HG03175 (cell line): Measurements from ENCODE around the gene TMED8.
"Not testable (repeated sequence)": the region's sequence is repeated elsewhere in the genome, so short reads cannot be mapped to it uniquely, and the experiment has no call there.

Experiments
- ATAC-seq: cut with Tn5 transposase; IDR thresholded peaks from one replicate; pipeline ENCODE4 v1.9.1; 2021; ENCODE audit warnings: mild to moderate bottlenecking, moderate library complexity; ENCODE audit not compliant: unreplicated experiment

The TMED8 gene

GRCh38 chr14:77323571-77323970 is 53.3 kb downstream of the TMED8 start:
- no peak for ATAC-seq

DNA sequence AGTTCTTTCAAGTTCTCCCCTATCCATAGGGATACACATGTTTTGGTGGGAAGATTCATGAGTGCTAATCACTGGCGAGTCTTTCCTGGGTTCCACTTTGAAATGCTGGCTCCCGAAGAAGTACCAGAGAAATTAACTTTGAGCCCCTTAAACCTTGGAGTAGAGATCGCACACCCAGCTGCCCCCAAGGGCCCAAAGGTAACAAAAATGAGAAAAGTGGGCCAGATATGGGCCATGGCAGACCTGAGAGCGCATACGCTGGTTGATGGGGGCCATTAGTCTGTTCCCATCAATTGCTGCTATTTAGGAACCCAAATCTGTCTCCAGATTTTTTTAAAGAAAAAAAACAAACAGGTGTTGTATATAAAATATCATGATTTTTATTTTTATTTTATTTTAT is 53.9 kb downstream of the TMED8 start:
- no peak for ATAC-seq

GRCh38 chr14:77322250-77322902 is 54.5 kb downstream of the TMED8 start:
- ATAC-seq: no peak

DNA sequence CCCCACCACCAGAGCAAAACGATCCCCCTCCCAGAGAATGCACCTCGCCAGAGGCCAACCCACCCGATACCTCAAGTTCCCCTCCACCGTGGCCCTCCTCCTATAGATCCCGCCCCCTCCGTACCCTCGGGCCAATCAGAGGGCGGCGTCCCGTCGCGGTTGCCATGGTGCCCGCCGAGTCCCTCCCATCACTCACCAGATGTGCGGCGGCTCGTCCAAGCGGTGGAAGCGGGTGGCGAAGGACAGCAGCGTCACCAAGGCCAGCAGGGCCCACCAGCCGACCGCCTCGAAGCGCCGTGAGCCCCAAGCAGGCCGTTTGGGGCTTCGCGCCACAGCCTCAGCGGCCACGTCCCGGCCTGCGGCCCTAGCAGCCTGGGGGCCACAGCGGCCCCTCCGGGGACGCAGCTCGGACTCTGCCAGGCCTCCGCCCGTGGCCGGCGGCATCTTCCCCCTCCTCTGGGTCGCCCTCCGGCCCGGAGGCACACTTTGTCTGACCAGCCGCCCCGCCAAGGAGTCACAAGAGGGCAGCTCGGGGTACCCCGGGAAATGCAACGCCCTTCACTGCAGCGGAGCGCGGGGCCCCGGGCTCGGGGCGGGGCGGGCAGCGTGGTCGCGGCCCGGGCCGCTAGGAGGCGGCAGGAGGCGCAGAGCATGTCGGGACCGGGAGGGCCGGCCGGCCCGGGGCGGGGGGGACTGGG is 56.5 kb downstream of the TMED8 start, which contains the start of gene POMT2:
TSS of gene POMT2 (minus strand) at position 646 of the 698 bp plus-strand sequence. CDS start at position 444, 202 bp downstream.
- peak; percentile 70 for ATAC-seq

DNA sequence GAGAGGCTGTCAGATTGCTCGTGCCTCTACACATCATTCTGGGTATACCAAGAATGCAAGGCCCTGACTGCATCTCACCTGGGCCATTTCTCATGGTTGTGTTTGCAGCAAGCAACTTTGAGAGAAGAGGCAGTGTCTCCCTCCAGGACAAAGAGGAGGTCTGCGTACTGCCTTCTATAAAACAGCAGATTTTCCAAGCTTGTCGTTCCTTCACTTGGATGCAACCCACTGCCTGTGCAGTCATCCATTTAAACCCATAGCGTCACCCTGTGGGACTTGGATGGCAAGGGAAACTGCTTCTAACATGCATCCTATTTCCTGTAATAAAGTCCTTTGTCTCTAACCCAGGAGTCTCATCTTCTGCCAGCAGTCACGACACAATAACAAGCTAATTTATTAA is 57.5 kb downstream of the TMED8 start:
- ATAC-seq: no peak

DNA sequence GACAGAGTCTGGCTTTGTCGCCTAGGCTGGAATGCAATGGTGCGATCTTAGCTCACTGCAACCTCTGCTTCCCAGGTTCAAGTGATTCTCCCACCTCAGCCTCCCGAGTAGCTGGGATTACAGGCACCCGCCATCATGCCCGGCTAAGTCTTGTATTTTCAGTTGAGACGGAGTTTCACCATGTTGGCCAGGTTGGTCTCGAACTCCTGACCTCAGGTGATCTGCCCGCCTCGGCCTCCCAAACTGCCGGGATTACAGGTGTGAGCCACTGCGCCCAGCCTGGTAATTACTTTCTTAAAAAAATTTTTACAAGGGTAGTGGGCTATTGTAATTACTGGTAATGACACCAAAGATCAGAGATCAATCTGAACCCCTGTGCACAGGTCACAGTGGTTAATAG is 58.1 kb downstream of the TMED8 start:
- ATAC-seq: not testable (repeated sequence)

DNA sequence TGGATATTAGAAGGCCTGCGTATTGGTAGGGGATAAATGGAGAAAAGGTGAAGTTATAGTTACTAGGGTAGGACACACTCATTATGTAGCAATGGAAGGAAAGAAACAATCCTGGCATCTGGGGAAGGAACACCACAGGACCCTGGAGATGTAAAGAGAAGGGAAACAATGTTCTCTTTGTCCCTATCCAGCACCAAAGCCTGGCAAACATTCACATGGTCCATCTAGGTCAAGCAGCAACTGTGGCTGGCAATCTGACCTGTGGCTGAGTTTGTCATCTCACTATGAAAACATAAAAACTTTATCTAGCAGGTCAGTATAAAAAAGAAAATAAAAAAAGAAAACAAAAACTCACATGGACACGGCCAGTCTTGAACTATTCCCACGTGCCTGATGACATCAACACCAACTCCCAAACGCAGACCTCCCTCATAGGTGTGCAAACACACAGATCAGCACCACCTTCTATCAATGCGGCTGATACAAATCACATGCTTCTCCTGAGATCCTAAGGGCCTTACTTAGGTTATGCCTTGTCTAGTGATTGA is 58.8 kb downstream of the TMED8 start:
- no peak for ATAC-seq

DNA sequence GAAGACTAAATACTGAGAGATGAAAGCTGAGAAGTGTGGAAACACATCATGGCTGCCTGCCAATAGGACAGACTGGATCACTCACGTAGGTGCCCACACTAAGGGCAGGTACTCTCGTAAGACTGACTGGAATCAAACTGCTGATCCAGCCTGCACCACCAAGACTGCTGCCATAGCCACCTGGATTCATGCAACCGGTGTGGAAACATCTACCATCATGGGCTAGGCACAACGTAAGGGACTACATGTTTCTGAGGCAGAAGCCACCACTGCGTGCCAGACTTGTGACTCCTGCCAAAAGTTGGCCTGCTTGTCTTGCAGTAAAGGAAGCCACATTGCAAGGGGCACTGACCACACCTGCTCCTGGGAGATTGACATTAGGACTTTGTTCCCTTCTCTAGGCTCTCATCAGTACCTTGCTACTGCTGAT is 60.0 kb downstream of the TMED8 start:
- no peak for ATAC-seq

- no peak for ATAC-seq
Measured at GRCh38 chr14:77316195-77316505, 60.7 kb downstream of the TMED8 start.

DNA sequence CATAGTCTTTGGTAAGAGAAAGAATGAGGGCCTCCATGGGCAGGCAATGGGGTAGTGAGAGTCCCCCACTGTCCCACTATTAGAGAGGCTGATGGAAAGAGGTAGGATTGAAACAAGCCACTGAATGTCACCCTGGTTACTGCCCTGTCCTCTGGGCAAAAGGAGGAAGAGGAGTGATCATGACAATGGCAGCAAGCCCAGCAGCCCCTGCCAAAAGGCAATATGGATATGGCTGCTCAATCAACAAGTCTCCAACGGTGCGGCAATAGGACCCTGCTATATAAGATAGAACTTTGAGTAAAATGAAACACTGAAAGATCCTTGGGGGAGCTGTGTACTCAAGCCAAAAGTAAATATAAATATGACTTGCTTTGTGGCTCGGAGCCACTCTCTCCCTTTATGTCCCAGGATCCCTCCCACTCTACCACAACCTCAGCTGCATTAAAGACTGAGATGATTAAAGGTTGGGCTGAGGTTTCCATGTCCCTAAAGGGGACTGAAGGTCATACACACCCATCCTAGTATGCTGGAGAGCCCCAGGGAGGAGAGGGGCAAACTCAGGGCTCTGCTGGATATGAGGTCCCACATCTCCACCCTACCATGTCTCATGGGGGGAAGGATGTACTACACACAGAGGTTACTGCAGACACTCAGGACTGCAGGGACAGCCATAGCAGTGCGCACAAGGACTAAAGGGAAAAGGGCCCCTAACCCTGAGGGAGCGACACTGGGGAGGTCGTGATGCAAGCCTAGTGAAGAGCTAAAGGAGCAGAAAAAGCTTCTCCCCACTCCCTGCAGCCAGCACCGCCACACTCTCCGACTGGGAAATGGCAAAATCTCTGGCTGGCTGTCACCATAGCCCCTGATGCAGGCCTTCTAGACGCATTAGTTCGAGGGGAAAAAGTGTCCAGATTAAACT is 62.1 kb downstream of the TMED8 start:
- ATAC-seq: no peak

- ATAC-seq: no peak
Measured at GRCh38 chr14:77314043-77314442, 62.9 kb downstream of the TMED8 start.

DNA sequence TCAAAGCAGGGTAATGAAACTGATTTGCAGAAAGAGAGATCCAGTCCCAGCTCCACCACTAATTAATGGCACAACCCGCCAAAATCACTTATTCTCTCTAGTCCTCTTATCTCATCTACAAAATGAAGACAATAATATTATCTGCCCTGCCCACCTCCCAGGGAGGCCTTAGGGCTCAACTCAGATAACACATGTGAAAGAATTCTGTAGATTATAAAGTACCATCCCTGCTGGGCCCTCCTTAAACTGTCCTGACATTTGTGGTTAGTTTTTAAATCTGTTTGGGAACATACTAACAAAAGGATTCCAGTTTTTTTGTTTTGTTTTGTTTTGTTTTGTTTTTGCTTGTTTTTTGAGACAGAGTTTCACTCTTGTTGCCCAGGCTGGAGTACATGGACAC is 63.5 kb downstream of the TMED8 start:
- no peak for ATAC-seq

GRCh38 chr14:77311217-77311616 is 65.7 kb downstream of the TMED8 start:
- no peak for ATAC-seq

DNA sequence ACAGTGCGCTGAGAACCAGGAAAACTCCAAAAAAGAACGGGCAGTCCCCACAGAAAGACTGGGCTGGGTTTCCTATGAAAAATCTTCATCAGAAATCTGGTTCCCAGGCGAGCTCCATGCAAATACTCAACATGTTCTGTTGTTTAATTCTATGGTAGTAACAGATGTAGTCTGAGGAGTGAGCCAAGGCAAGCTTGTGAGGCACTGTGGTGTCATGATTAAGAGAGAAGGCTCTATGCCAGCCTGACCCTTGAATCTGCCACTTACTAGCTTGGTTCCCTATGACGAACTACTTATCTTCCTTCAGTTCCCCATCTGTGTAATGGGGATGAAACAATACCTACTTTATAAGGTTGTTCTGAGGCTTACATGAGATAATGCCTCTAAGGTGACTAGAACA is 66.9 kb downstream of the TMED8 start:
- ATAC-seq: no peak

GRCh38 chr14:77309131-77309530 is 67.8 kb downstream of the TMED8 start:
- no peak for ATAC-seq

DNA sequence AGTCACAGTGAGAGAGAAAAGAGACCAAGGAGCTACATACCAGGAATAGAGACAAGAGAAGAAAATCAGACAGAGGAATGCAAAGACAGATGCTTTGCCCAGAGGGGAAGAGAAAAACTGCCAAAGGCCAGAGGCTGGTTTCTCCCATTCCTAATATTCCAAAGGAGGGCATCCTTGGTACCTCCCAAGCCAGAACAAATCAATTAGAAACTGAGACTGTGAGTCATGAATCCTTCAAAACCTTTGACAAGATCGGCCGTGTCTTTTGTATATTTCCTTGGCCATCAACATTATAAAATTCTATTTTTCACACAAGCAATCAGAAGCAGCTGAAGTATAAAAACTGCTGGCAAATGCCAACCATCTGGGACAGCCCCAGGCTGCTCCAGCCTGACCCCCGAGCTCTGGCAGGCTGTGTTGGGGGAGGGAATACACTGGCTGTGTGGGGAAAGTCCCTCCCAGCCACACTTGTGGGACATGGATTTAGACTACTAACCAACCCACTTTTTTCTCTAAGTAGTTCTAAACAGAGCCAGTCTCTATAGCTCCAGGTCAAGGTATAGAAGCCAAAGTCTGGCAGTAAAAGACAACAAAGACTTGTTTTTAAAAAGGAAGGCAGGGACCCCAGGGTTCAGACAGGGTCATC is 69.9 kb downstream of the TMED8 start:
- ATAC-seq: no peak

- ATAC-seq: no peak
Measured at GRCh38 chr14:77306416-77306815, 70.5 kb downstream of the TMED8 start.

DNA sequence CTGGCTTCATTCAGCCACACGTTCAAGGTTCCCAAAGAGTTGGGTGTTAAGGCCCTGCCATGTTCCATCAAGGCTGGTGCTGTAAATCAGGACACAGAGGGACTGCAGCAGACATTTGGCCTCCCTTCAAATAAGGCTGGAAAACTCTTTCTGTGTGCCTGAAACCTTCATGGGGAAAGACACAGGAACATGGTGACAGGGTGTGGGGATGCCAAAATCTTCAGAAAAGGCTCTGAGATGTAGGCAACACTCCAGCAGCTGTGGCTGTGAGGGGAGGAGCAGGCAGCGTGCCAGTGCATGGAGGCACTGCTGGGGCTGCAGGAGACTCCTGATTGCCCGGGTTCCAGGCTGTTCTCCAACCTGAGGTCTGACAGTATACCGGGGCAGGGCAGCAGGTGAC is 71.2 kb downstream of the TMED8 start:
- no peak for ATAC-seq

DNA sequence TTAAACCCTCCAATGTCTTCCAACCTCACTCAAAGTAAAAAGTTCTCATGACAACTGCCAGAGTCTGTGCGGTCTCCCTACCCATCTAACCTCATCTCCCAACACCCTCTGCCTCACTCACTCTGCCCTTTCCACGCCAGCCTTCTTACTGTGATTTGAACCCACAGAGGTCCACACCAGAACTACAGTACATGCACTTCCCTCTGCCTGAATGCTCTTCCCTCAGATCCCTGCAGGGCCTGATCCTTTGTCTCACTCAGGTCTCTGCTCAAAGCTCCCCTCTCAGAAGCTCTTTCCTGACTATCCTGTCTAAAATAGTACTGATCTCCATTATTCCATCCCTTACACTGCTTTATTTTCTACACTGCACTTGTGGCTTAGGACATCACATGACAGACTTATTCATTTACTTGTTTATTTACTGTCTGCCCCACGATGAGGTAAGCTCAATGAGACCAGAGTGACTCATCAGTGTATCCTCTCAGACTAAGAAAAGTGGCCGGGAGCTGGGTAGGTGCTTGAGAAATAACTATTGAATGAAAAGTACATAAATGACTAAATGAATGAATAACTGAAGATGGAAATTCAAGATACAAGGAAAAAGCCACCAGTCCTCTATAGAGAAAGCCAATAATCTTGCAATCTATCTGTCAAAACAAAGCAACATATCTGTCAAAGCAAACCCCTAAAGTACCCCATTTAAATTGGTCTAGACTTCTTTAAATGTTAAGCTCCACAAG is 73.3 kb downstream of the TMED8 start:
- no peak for ATAC-seq

GRCh38 chr14:77302926-77303325 is 74.0 kb downstream of the TMED8 start:
- no peak for ATAC-seq
